ENCODE data around the gene FAM181A.

Gene FAM181A

DNA sequence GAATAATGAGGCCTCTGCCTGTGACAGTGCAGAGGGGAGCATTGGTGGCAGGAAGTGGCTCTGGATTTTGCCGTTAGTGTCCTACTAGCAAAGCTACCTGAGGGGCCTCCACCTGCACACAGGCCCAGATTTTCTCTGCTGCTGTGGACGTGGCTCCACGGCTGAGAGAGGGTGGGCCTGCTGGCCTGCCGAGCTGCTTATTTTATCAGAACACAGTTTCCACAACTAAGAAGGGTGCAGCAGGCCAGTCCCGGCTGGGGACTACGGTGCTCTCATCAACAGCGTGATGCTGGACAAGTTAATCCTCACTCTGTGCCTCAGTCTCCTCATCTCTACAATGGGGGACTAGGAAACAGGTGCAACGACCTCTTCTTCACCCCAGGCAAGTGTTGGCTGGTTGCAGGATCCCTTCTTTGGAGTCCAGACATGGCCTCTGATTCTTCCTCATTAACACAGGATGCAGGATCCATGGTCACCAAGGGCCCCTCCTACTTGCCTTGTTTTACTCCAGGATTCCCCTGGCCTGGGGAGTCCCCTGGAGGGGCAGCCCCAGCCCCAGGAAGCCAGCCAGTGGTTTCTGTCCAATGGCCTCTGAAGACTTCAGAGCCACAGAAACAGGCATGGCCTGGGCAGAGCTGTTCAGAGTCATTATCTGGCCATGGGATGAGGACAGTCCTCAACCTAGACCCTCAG is 3.3 kb downstream of the FAM181A start:
- DNase-seq, result no peak

DNA sequence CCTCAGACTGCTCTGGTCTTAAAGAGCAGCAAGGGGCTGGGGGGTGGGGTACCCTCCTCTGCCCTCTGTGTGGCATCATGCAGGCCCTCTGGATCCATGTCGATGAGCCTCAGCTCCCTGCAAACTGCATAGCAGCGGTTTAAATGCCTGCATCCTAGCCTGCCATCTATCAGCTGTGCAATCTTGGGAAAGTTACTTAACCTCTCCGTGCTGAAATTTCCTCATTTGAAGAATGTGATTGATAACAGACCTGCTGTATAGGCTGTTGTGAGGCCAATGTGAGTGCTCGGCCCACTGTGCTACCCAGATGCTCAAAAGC is 3.8 kb downstream of the FAM181A start:
- DNase-seq, result no peak

DNA sequence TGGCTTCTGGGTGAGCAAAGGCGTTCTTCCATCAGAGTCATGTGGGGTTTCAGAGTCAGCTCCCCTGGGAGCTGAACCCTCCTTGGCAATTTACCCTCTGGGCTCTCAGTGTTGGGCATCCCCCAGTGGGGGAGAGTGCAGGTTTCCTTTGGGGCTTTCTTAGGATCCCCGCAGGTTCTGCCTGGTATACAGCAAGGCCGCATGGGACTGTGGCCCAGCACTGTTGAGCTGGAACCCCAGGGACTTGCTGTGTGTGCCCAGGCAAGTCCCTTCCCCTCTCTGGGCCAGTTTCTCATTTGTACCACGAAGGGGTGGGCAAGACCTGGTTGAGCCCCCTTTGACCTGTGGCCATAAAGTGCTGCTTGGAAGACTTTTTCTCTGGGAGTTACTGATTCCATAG is 5.5 kb downstream of the FAM181A start:
- DNase-seq, result no peak

DNA sequence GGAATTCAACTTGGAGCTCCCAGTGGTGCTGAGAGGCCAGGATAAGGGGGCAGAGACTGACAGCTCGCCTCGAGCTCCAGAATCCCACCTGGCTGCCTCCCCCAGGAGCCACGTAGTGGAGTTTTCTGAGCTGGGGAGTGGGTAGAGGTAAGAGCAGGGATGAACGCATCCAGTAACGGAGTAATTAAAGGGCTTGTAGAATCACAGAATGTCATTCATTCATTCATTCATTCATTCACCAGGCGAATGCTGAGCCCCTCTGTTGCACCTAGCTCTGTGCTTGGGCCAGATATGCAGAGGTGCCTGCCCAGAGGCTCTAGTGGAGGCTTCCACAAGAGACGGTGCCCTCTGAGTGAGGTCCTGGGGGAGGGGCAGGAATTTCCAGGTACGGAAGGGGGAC is 8.1 kb downstream of the FAM181A start:
- DNase-seq, result no peak

DNA sequence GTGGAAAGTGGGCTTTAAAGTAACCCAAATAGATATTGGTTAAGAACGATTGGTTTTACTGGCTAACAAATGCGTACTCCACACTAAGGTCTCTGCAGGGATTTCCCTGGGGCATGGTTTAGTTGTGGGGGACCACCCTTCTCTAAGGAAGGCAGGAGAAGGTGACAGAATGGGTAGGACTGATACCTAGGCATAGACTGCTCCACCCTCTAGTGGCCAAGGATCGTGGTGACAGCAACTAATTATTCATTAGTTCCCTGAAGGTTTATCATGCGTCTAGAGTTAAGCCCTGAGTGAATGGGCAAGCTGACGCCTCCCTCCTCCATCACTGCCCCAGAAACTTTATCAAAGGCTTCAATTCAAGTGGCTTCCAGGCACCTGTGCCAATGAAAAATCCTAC is 9.1 kb downstream of the FAM181A start:
- no peak for DNase-seq

DNA sequence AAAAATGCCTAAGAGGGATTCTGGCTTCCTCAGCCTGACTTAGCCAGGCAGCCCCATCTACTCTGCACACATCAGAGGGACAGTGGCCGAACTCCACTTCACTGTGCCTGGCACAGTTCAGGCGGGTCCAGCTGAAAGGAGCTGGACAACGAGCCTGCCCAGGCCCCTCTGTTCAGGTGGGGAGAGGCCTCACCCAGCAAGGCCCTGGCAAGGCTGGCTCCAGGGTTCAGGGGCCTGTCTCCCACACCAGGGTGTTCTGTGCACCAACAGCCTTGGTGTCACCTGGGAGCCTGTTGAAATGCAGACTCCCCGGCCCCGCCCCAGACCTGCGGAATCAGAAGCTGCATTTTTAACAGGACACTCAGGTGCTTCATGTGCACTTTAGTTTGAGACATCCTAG is 9.8 kb downstream of the FAM181A start:
- DNase-seq, result no peak

DNA sequence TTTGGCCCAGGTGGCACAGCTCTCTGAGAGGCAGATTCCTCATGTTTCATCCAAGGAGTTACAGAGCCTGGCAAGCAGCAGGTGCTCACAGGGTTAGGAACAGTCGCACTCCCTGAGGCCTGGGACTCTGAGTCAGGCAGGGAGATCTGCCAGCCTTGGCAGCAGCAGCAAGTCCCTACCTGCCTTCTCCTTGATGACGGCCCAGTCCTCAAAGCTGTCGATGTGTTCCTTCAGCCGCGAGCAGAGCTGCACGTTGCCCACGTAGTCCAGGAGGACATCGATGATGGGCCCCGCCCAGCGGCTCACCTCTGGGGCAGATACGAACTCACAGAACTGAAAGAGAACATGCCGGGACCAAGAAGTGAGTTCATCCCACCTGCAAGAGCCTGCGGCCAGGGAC is 10.4 kb downstream of the FAM181A start:
- DNase-seq, result no peak

DNA sequence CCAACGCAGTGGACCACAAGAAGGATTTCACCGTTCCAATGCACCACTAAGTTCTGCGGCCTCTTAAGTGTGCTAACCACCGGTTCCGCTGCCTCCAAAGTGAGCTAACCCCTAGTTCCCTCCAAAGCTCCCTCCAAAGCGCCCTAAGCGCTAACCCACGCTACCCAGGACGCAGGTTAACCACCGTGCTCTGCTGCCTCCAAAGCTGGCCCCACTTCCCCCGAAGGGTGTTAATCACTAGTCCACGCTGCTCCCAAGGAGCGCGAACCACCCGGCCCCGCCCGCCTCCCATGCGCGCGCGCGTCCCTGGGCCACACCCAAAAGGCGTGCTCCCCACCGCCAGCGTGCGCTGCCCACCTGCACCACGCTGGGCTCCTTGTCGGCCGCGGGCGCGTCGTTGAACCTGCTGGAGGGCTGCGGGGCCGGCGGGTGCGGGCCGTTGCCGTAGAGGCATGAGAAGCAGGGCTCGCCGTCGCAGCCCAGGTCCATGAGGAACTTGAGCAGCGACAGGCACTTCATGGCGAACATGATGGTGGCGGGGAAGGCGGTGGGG is 11.7 kb downstream of the FAM181A start:
- DNase-seq, result no peak

DNA sequence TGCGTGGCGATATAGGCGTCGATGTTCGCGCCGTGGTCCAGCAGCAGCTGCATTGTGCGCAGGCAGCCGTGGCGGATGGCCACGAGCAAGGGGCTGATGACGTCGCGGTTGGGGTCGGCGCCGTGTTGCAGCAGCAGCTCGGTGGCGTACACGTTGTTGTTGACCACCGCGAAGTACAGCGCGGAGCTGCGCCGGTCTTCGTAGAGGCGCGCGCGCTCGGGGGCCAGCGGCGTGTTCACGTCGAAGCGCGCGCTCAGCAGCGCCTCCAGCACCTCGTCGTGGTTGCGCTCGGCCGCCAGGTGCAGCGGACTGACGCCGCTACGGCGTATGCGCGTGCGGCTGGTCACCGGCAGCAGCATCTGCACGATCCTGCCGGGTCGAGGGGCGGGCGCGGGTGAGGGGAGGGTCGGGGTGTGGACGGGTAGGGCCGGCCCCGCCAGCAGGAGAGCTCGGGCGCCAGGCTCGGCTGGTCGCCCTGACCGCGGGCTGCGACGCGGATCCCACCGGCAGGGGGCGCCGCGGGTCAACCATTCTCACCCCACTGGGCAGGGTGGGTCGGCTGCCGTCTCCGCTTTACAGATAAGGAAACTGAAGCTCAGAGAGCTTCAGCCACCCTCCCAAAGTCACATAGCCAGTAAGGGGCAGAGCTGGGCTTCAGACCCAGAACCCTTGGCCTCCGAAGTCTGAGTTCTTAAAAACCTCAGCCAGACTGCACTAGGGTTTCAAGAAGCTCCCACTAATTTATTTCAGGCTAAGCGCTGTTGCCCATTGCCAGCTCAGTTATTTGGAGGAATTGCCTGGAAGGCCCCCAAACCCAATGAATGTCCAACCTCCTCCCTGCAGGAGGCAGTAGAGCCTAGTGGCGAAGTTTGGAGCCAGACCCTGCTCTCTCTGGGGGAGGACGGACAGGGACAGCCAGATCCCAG is 12.4 kb downstream of the FAM181A start:
- DNase-seq, result peak; percentile 19

DNA sequence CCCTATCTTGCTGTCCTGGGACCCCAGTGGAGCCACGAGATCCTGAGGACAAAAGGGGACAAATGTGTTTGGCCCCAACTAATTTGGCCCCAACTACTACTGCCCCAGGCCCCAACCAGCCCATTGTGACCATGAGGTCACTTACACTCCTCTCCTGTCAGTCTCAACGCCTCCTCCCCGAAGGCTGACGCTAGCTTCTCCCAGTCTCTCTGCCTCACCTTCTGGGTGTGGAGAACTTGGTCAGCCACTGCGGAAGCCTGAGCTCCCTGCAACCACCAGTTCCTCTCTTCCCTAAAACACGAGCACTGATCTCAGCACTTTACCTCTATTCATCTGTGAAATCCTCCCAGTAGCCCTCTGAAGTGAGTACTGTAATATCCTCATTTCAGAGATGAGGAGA is 13.3 kb downstream of the FAM181A start:
- no peak for DNase-seq

DNA sequence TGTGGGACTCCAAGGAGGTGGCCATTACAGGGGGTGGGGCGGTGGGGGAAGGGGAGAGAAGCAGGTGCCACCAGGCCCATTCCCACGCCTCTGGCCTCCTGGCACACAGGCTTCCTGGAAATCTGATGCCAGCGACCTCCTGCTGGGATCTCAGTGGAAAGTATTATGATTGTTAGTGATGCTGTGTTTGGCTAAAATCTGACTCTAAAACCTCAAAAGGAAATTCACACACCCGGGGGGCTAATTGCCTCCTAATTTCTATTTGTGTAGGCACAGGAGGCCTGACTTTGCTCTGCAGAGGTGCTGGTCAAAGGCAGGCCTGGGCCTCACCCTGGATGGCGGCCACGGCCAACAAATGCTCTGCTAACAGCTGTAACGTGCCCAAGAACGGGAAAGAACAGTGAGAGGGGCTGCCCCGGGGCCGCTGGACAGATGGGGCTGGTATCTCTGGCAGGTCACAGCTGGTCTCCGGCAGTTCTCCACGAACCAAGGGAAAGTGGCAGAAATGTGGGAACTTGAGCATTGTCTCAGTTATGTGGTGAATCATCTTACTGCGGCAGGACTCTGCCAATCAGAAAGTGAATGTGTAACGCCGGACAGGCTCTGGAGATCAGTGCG is 14.3 kb downstream of the FAM181A start:
- DNase-seq, result peak; percentile 59

DNA sequence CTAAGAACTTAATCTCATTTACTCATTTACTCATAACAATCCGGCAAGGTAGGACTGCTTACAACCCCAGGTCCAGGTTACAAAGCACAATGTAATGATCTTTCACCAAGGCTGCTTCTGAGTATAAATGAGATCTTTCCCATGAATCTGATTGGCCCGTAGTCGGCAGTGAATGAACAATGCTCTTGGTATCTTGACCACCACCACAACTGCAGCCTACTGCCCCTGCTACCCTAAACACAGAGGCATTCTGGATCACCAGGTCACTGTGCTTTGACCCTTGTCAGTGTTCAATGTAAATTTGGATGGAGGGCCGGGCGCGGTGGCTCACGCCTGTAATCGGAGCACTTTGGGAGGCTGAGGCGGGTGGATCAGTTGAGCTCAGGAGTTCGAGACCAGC is 15.9 kb downstream of the FAM181A start:
- no peak for DNase-seq

DNA sequence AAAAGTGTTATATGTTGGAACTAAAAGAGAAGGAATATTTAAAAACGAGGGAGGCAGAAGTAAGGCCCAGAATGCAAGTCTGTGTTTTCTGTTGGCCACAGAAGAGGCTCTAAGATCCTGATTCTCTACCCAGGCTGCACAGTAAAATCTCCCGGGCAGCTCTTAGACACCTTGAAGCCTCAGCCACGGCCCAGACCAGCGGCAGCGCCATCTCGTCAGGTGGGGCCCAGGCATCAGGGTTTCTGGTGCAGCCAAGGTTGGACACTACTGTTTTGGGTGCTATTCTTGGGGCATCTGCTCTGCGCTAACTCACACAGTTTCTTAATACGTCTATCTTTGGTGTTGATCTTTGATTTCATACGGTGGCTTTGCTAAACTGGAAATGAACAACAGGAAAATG is 16.8 kb downstream of the FAM181A start:
- no peak for DNase-seq

DNA sequence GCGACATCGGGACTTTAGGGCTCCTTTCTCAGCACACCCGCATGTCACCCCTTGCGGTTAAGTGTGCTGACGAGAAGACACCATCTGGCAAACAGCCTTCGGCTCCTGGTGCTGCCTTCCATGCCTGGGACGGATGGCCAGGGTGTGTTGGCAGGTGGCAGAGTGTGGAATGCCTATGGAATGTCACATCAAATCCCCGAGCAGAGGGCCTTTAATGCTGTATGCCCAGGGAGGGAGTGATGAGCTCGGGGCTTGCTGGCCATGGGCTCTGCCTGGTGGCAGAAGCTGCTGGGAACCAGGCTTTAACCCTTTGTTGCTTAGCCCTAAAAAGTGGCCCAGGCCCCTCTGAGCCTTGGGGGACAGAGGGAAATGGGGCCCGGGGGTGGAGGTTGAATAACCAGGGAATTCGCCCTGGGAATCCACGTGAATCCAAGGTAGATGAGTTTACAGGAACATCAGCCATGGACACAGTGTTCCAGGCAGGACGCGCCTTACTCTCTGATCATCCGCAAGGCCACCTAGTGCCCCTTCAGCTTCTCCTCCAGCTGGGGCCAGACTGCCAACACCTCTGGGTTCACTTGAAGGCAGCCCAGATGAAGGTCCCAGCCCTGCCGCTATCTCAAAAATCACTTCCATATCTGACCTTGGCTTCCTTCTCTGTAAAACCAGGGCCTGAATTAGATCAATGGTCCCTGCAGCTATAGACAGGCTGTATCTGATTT is 17.4 kb downstream of the FAM181A start:
- DNase-seq, result no peak

DNA sequence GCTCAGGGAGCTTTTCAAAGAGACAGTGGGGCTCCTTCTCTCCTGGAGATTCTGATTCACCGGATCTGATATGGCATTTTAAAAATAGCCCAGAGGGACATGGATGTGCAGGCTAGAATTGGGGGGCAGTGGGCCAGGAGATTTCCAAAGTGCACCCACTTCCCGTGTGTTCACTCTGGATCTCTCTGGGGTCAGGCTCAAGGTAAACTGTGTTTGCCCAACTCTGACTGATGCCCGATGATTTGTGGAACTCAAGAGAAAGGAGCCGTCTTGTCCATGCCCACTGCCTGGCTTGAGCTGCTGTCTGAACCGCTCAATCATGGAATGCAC is 17.9 kb downstream of the FAM181A start:
- no peak for DNase-seq

DNA sequence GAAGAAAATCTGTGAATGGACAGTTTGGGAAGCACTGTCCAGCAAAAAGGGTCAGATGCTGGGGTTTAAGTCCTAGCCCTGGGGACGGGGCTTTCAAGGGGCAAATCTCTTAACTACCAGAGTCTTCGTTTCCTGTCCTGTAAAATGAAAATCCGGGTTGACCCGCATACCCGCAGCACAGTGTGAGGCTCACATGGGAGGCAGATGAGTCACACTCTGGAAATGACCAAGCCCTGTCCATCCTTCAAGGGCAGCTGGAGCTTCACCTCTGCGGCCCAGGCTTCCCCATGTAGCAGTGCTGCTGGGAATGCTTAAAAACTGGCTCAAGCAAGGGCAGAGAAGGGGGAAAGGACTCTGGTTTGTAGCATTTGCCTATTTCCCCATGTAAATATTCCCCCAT is 19.0 kb downstream of the FAM181A start:
- DNase-seq, result no peak

DNA sequence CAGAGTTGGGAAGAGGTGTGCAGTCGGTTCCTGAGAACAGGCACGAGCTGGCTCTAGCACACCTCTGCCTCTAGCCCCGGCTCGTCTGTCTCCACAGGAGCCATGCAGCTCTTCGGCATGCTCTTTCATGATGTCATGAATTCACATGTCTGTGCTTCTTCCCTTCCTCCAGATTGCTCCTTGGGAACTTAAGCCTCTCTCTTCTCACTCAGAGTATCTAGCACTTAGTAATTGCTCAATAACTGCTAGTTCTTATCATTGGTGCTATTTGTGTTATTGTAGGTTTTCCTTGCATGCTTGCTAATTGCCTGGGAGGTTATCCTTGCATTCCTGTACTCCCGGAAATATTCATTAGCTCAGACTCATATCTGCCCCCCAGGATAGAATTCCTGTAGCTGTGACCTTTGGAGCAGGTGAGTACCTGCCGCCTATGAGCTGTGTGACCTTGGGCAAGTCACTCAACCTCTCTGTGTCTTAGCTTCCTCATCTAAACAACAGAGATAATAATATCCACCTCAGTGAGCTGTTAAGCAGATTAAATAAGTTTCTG is 19.5 kb downstream of the FAM181A start:
- no peak for DNase-seq

DNA sequence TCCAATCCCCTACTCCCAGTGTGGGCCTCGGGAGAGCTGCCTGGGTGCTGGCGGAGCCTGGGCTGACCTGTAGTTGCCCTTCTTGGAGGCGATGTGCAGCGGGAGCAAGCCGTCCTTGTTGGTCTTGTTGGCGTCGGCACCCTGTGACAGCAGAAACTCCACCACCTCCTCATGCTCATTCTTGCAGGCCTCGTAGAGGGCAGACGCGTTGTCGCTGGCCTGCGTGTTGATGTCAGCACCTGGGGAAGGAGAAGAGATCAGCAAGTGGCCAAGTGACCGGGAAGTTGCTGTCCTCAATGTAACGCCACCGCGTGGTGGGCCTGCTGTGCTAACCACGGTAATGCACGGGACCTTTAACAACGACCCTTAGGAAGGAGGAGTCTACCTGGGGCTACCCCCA is 20.1 kb downstream of the FAM181A start:
- no peak for DNase-seq

DNA sequence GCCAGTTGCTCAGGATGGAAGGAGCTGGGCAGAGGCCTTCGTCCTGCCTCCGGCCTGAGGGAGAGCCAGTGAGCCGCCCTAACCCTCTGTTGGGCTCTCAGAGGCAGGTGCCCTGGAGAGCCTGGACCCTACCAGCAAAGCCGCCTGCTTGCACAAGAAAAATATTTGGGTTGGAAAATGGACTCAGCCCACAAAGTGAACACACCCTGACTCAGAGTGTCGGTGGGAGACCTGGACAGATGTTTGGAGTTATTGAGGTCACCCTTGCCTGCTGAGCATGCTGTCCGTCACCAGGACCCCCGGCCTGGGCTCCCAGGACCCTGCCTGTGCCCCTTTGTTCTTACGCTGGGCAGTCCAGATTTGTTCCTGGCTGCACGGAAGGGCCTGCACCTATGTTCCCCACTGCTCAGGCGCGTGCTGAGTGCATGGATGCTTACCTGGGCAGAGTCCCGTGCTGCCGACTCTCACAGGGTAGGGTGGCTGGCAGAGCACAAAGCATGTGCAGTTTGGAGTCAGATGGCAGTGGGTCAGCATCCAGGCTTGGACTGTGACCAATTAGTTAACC is 22.4 kb downstream of the FAM181A start:
- no peak for DNase-seq

DNA sequence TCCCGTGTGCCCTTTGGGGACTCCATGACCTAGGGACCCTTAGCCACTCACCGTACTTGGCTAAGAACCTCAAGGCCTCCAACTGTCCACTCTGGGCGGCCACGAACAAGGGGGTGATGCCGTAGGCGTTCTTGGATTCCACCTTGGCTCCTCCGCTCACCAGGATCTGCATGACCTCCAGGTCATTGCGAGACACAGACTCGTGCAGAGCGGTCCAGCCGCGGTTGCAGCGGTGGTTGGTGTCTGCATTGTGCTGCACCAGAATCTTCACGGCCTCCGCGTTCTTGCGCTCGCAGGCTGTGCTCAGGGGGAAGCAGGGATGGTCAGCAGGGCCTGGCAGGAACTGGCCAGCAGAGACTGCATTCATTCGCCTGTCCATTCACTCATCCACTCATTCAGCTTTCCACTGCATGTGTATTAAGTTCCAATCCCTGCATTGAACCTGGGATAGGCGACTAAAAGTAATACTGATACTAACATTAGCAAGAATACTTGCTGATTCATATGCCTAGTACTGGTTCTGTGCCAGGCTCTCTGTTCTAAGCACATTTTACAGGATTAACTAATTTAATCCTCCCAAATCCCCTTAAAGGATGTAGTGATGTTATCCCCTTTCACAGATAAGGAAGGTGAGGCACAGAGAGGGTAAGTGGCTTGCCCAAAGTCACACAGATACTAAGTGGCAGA is 23.9 kb downstream of the FAM181A start:
- DNase-seq, result no peak

DNA sequence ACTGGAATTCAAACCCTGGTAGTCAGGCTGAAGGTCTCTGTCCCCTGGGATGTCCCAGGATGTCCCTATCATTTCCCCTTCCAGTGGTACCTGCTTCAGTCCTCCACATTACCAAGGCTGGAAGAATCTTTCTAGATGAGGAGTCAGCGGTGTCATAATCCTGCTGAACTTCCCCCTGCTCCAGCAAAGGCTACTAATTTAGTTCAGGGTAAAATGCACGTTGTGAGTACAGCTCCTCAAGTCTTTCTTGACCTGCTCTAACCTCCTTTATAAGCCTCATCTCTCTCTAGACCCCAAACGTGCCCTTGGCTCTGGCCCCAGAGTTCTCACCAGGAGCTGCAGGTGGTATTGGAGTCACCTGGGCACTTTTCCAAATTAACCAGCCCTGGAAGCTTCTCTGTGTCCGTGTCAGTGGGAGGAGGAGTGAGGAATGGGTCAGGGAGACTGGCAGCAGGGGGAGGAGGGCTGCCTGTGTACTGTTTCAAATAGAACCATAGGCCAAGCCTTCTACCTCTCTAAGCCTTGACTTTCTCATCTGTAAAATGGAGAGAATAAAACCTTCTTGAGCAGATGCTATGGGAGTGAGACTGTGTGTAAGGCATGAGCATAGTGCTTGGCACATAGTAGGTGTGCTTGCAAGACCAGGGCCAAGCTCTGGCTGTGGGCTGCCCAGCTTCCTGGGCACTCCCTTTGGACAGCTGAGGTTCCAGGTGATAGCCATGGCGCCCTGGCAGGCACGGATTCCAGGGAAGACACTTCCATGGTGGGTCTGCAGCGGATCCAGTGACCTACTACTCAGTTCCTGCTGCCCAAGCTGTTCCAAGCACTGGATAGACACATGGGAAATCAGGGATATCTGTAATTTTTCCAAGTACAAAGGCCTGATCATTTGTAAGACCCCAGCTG is 24.7 kb downstream of the FAM181A start:
- DNase-seq, result peak; percentile 15
